Lower leg skin (tissue), 4 donors: ENCODE data around the gene CACNA2D4. TPM values are rescaled to one million over a fixed set of nuclear protein-coding genes. Genes with fewer than 3 reads are reported as not detected.

Experiments
- DNase-seq, 2 donors: peaks; one replicate each; pipeline ENCODE4 v3.0.0-alpha.2; 2019; ENCODE audit warnings: low spot score in 2 of 2
- H3K4me3 ChIP-seq: fragments of 200-600 bp; sonication (generic); 2 replicates; pipeline ENCODE4 v1.5.1; 2017; ENCODE audit warnings: mild to moderate bottlenecking, low read depth; ENCODE audit not compliant: poor library complexity, severe bottlenecking
- POLR2A ChIP-seq, 2 donors: fragments of 450-650 bp; IDR thresholded peaks; one replicate each; pipeline ENCODE4 v1.6.1; 2016 to 2017; ENCODE audit warnings: antibody characterized with exemption in 2 of 2, mild to moderate bottlenecking in 1 of 2, moderate library complexity in 1 of 2
- WGBS, 2 donors: methylation state at CpG; one replicate each; pipeline ENCODE4 v1.1.5; 2018; 5-methylcytosine and 5-hydroxymethylcytosine counted together
- intact Hi-C: fragments of 100-400 bp; cut with DNase I; formaldehyde crosslinking; loops from one replicate; pipeline ENCODE4 v1.15.0; 2023; ENCODE audit warnings: low total_unique reads
- total RNA-seq, 4 donors: library from RNA; depleted of rRNA; stranded (reverse); fragments of >200 nt; gene quantifications; one replicate each; pipeline ENCODE4 v1.1.0, GENCODE V29; 2016
- TF ChIP-seq, protein P1 (sequence below), 3 donors: fragments of 450-650 bp; IDR thresholded peaks; one replicate each; pipeline ENCODE4 v1.5.1; 2016; ENCODE audit warnings: antibody characterized with exemption in 3 of 3, mild to moderate bottlenecking in 3 of 3, moderate library complexity in 2 of 3

The CACNA2D4 gene
- total RNA-seq, 4 donors from 2014 or later: 2.3 to 4.0 (median 3.1) TPM

DNA sequence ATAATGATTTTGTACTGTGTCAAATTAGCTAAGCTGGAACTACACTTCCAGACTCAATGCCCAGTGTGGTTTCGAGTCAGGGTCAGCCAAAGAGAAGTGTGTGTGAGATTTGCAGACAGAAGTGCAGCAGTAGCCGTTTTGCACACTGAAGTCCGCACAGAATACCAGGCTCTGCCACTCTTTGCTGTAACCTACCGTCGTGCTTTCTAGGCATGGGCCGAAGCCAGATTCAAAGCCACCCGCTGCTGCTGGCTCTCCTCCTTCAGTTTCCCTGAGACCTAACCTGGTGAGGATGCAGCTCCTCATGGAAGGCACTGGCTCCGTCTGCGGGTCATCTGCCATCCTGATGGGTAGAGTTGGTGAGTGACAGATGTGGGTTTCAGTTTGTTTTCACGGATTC lies 49.3 kb downstream of the CACNA2D4 start:
- TF ChIP-seq POLR2A (IDR thresholded peaks at IDR 0.05): no peak
- TF ChIP-seq, protein P1, sequence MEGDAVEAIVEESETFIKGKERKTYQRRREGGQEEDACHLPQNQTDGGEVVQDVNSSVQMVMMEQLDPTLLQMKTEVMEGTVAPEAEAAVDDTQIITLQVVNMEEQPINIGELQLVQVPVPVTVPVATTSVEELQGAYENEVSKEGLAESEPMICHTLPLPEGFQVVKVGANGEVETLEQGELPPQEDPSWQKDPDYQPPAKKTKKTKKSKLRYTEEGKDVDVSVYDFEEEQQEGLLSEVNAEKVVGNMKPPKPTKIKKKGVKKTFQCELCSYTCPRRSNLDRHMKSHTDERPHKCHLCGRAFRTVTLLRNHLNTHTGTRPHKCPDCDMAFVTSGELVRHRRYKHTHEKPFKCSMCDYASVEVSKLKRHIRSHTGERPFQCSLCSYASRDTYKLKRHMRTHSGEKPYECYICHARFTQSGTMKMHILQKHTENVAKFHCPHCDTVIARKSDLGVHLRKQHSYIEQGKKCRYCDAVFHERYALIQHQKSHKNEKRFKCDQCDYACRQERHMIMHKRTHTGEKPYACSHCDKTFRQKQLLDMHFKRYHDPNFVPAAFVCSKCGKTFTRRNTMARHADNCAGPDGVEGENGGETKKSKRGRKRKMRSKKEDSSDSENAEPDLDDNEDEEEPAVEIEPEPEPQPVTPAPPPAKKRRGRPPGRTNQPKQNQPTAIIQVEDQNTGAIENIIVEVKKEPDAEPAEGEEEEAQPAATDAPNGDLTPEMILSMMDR (IDR thresholded peaks at IDR 0.05): no peak
- DNase-seq: no peak
- WGBS, 2 donors: 93 to 94% methylated on average over 10 of the region's 10 CpGs
- no peak overlapping the region for H3K4me3 ChIP-seq
- intact Hi-C loops: no loop called here

- intact Hi-C loops: no loop called here
- WGBS, 2 donors: 86 to 89% methylated on average over 32 of the region's 32 CpGs
- H3K4me3 ChIP-seq: no peak overlapping the region
- DNase-seq: peak in 1 of 2 donors; percentile 70
- TF ChIP-seq, protein P1 (IDR thresholded peaks at IDR 0.05): no peak
- TF ChIP-seq POLR2A (IDR thresholded peaks at IDR 0.05): no peak
Measured at GRCh38 chr12:1865284-1865866, 53.1 kb downstream of the CACNA2D4 start.

DNA sequence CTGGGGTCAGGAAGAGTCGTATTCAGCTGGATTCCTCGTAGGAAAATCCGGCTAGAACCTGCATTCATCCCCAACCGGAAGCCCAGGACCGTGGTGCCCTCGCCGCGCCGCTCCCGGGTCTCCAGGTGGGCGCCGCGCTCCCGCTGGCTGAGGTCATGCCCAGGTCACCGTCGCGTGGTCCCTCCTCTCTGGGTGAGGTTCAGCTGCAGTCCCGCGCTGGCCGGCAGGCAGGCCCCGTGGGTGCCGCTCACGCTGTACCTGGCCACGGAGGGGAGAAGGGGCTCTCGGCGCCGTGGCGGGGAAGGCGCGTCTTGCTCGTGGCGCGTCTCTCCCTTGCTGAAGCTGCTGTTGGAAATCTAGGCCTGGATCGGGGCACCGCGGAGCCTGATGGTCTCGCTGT lies 53.6 kb downstream of the CACNA2D4 start:
- TF ChIP-seq, protein P1 (IDR thresholded peaks at IDR 0.05): no peak
- TF ChIP-seq POLR2A (IDR thresholded peaks at IDR 0.05): no peak
- DNase-seq: no peak
- intact Hi-C loops: no loop called here
- WGBS, 2 donors: 65 to 68% methylated on average over 34 to 37 of the region's 37 CpGs
- no peak overlapping the region for H3K4me3 ChIP-seq

- DNase-seq: peak in 1 of 2 donors; percentile 75
- no peak for TF ChIP-seq POLR2A (IDR thresholded peaks at IDR 0.05)
- TF ChIP-seq, protein P1 (IDR thresholded peaks at IDR 0.05): no peak
- intact Hi-C loops: no loop called here
- WGBS, 2 donors: 62 to 72% methylated on average over 27 of the region's 27 CpGs
- H3K4me3 ChIP-seq: no peak overlapping the region
Measured at GRCh38 chr12:1864456-1864855, 54.0 kb downstream of the CACNA2D4 start.

- TF ChIP-seq, protein P1 (IDR thresholded peaks at IDR 0.05): no peak
- TF ChIP-seq POLR2A (IDR thresholded peaks at IDR 0.05): no peak
- WGBS, 2 donors: 88 to 90% methylated on average over 16 of the region's 16 CpGs
- intact Hi-C loops: no loop called here
- H3K4me3 ChIP-seq: no peak overlapping the region
- DNase-seq: peak in 1 of 2 donors; percentile 26
Measured at GRCh38 chr12:1863823-1864222, 54.6 kb downstream of the CACNA2D4 start.

GRCh38 chr12:1862973-1863372 lies 55.5 kb downstream of the CACNA2D4 start:
- TF ChIP-seq, protein P1 (IDR thresholded peaks at IDR 0.05): no peak
- no peak for DNase-seq
- H3K4me3 ChIP-seq: no peak overlapping the region
- intact Hi-C loops: no loop called here
